Glomerular visceral epithelial cell (primary cell): ENCODE measurements around the gene SMYD5.
"Not testable (repeated sequence)": the region's sequence is repeated elsewhere in the genome, so short reads cannot be mapped to it uniquely, and the experiment has no call there.

Experiments used
- DNase-seq: peaks from one replicate; pipeline ENCODE4 v3.0.0-alpha.2; 2016; ENCODE audit errors: extremely low spot score

Gene SMYD5

GRCh38 chr2:73214120-73215035, at the start of gene SMYD5:
TSS of gene SMYD5 (plus strand) at chr2:73214245. CDS start at chr2:73214267, 22 bp downstream.
- DNase-seq: peak; percentile 75

- not testable (repeated sequence) for DNase-seq
Measured at GRCh38 chr2:73165978-73166377, 48.1 kb upstream of the SMYD5 start.

- not testable (repeated sequence) for DNase-seq
Measured at GRCh38 chr2:73166813-73167212, 47.2 kb upstream of the SMYD5 start.

GRCh38 chr2:73168348-73168747, 45.7 kb upstream of the SMYD5 start:
- not testable (repeated sequence) for DNase-seq

- DNase-seq: not testable (repeated sequence)
Measured at GRCh38 chr2:73170341-73170740, 43.7 kb upstream of the SMYD5 start.

GRCh38 chr2:73172963-73173362, 41.1 kb upstream of the SMYD5 start:
- no peak for DNase-seq

- DNase-seq: no peak
Measured at GRCh38 chr2:73173781-73174180, 40.3 kb upstream of the SMYD5 start.

- no peak for DNase-seq
Measured at GRCh38 chr2:73174244-73174643, 39.8 kb upstream of the SMYD5 start.

GRCh38 chr2:73174941-73175662, 38.9 kb upstream of the SMYD5 start:
- DNase-seq: no peak

- DNase-seq: no peak
Measured at GRCh38 chr2:73175663-73176204, 38.3 kb upstream of the SMYD5 start.

GRCh38 chr2:73176205-73176880, 37.7 kb upstream of the SMYD5 start:
- no peak for DNase-seq

- peak; percentile 83 for DNase-seq
Measured at GRCh38 chr2:73176881-73177644, 37.0 kb upstream of the SMYD5 start.

GRCh38 chr2:73177645-73178255, 36.3 kb upstream of the SMYD5 start:
- DNase-seq: no peak

- no peak for DNase-seq
Measured at GRCh38 chr2:73185965-73186364, 28.1 kb upstream of the SMYD5 start.

GRCh38 chr2:73187549-73187948, 26.5 kb upstream of the SMYD5 start:
- no peak for DNase-seq

- DNase-seq: no peak
Measured at GRCh38 chr2:73197579-73197978, 16.5 kb upstream of the SMYD5 start.

GRCh38 chr2:73200281-73200680, 13.8 kb upstream of the SMYD5 start:
- DNase-seq: not testable (repeated sequence)

- no peak for DNase-seq
Measured at GRCh38 chr2:73202156-73203054, 11.6 kb upstream of the SMYD5 start, which contains the start of gene NOTO. TSS of gene NOTO (plus strand) at chr2:73202574. CDS start at chr2:73202667, 93 bp downstream.

- DNase-seq: no peak
Measured at GRCh38 chr2:73203055-73203681, 10.9 kb upstream of the SMYD5 start.
